Chondrocyte (in vitro differentiated cells): ENCODE data around the gene HSPA12A. TPM values are rescaled to one million over a fixed set of nuclear protein-coding genes. Genes with fewer than 3 reads are reported as not detected.
A peak's percentile ranks its signal among the peaks of the same experiment; 100 is the strongest.

Experiments used
- DNase-seq: peaks from one replicate; pipeline ENCODE4 v3.0.0; 2021; ENCODE audit warnings: mixed read lengths, low spot score
- H3K27ac Mint-ChIP-seq: one replicate; pipeline ENCODE4 v1.8.0; 2021; ENCODE audit warnings: mild to moderate bottlenecking, moderate library complexity, mixed read lengths; ENCODE audit not compliant: unreplicated experiment
- H3K27me3 Mint-ChIP-seq: 2 replicates; pipeline ENCODE4 v1.8.0; 2021; ENCODE audit warnings: low read depth, mixed read lengths
- H3K36me3 Mint-ChIP-seq: 2 replicates; pipeline ENCODE4 v1.8.0; 2021; ENCODE audit warnings: low read depth, mixed read lengths
- H3K4me1 Mint-ChIP-seq: 2 replicates; pipeline ENCODE4 v1.8.0; 2021; ENCODE audit warnings: low read depth, mild to moderate bottlenecking, mixed read lengths
- H3K4me3 Mint-ChIP-seq: one replicate; pipeline ENCODE4 v1.8.0; 2021; ENCODE audit warnings: mild to moderate bottlenecking, moderate library complexity, mixed read lengths; ENCODE audit not compliant: unreplicated experiment
- H3K9me3 Mint-ChIP-seq: 2 replicates; pipeline ENCODE4 v1.8.0; 2021; ENCODE audit warnings: low read depth, mixed read lengths
- total RNA-seq: library from RNA; stranded (reverse); gene quantifications from 3 replicates; pipeline ENCODE4 v1.2.1, GENCODE V29; 2021
- TF ChIP-seq, protein P1 (sequence below): fragments of 200-600 bp; sonication (generic); IDR thresholded peaks from 2 replicates; pipeline ENCODE4 v1.5.0; 2021; ENCODE audit warnings: antibody characterized with exemption, mild to moderate bottlenecking, moderate library complexity

HSPA12A gene
- total RNA-seq, 1 donor from 2014 or later, result 6.9 TPM

DNA sequence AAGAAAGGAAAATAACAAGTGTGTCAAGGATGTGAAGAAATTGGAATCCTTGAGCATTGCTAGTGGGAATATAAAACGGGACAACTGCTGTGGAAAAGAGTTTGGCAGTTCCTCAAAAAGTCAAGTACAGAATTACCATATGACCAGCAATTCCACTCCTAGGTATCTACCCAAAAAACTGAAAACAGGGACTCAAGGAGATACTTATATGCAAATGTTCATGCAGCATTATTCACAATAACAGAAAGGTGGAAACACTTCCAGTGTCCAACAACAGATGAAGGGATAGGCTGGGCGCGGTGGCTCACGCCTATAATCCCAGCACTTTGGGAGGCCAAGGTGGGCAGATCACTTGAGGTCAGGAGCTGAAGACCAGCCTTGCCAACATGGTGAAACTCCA lies 33.5 kb downstream of the HSPA12A start:
- Mint-ChIP-seq H3K4me1 (peaks cover 13% of the 10 kb centered on the region), H3K27me3 (no peaks in the 10 kb centered on the region), H3K9me3 (no peaks in the 10 kb centered on the region), H3K27ac (no peak overlapping the region), H3K36me3 (no peaks in the 10 kb centered on the region), H3K4me3 (no peak overlapping the region)
- TF ChIP-seq, protein P1, sequence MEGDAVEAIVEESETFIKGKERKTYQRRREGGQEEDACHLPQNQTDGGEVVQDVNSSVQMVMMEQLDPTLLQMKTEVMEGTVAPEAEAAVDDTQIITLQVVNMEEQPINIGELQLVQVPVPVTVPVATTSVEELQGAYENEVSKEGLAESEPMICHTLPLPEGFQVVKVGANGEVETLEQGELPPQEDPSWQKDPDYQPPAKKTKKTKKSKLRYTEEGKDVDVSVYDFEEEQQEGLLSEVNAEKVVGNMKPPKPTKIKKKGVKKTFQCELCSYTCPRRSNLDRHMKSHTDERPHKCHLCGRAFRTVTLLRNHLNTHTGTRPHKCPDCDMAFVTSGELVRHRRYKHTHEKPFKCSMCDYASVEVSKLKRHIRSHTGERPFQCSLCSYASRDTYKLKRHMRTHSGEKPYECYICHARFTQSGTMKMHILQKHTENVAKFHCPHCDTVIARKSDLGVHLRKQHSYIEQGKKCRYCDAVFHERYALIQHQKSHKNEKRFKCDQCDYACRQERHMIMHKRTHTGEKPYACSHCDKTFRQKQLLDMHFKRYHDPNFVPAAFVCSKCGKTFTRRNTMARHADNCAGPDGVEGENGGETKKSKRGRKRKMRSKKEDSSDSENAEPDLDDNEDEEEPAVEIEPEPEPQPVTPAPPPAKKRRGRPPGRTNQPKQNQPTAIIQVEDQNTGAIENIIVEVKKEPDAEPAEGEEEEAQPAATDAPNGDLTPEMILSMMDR, result no peak
- no peak for DNase-seq

DNA sequence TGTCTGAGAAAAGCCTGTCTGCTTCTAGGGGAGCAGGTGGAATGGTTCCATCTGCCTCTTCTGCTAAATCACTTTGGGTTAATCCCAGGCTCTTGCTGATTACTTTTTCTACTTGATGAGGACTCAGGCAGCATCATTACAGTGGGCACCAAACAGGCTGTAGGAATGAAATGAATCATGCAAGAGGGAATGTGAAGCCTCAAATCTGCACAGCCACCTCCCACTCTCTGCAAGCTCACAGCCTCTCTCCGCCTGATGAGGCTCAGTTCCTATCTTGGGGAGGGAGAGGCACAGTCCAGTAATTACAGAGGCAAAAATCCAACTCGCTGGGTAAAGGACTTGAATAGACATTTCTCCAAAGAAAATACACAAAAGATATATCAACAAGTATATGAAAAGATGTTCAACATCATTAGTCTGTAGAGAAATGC lies 34.0 kb downstream of the HSPA12A start:
- H3K4me3 Mint-ChIP-seq, result no peak overlapping the region
- DNase-seq, result no peak

DNA sequence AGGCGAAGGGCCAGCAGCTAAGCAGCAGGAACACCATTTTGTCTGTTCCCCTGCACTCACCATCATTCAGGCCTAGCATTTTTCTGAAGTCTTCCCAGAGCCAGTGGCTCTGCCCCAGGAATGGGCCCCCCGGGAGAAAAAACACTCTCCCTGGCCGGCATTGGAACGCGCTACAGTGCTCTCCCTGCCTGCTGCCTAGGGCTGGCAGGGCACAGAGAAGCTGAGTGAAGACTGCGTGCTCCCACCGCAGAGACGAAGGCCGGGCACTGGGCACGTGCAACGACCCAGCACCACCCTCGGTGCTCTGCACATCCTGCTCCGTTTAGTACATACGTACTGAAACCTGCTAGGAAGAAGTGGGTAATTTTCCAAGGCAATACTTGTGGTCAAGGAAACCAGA lies 34.4 kb downstream of the HSPA12A start:
- Mint-ChIP-seq H3K36me3 (no peaks in the 10 kb centered on the region), H3K27me3 (no peaks in the 10 kb centered on the region), H3K4me1 (peaks cover 13% of the 10 kb centered on the region), H3K27ac (peak overlapping the region; percentile 32), H3K9me3 (no peaks in the 10 kb centered on the region), H3K4me3 (no peak overlapping the region)
- TF ChIP-seq, protein P1, result no peak
- no peak for DNase-seq

More for the DNA sequence above, 34.0 kb downstream of the HSPA12A start:
- H3K36me3 Mint-ChIP-seq, result no peaks in the 10 kb centered on the region
- H3K9me3 Mint-ChIP-seq, result no peaks in the 10 kb centered on the region
- no peak overlapping the region for H3K27ac Mint-ChIP-seq
- peaks cover 13% of the 10 kb centered on the region for H3K4me1 Mint-ChIP-seq
- H3K27me3 Mint-ChIP-seq, result no peaks in the 10 kb centered on the region
- TF ChIP-seq, protein P1, result no peak

DNA sequence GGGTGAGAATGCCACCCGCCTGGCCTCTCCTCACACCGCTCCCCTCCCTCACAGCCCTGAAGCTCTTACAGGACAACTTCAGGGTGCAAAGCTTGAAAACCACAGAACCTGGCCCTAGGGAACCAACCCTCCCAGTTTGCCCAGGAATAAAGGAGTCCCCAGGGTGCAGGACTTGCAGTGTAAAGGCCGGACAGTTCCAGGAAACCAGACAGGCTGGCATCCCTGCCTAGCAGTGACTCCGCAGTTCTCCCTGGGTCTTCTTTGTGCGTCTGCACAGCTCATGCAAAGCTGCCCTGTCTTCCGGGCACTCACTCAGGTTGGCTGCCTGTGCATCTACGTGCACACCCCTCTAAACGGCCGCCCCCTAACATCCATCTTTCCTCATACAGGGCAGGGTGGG lies 36.1 kb downstream of the HSPA12A start:
- Mint-ChIP-seq H3K27me3 (no peaks in the 10 kb centered on the region), H3K36me3 (peaks cover 1% of the 10 kb centered on the region), H3K27ac (no peak overlapping the region), H3K4me1 (peaks cover 13% of the 10 kb centered on the region), H3K9me3 (no peaks in the 10 kb centered on the region), H3K4me3 (no peak overlapping the region)
- TF ChIP-seq, protein P1, result no peak
- peak; percentile 63 for DNase-seq

DNA sequence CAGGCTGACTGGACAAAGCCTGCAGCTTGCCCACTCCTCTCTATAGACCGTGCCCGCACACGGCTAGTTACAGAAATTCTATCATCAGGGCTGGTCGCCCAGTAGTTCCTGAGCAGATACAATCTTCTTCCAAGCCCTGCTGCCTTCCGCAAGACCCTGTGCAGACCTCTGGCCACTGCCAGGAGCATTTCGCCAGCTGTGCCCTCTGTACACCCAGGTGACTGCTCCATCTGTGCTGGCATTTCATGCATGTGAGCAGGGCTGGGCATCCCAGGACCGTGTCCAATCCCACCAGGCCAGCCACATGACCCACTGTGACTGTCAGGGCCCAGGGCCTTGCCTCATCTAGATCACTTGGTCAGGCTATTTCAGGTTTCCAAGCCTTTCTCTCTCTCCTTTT lies 36.9 kb downstream of the HSPA12A start:
- H3K27ac Mint-ChIP-seq, result no peak overlapping the region
- H3K4me1 Mint-ChIP-seq, result peaks cover 13% of the 10 kb centered on the region
- H3K4me3 Mint-ChIP-seq, result no peak overlapping the region
- TF ChIP-seq, protein P1, result no peak
- DNase-seq, result no peak
- H3K9me3 Mint-ChIP-seq, result no peaks in the 10 kb centered on the region
- peaks cover 1% of the 10 kb centered on the region for H3K36me3 Mint-ChIP-seq
- H3K27me3 Mint-ChIP-seq, result no peaks in the 10 kb centered on the region
